HG03442 (cell line): ENCODE data around the gene NOC3L.
A peak's percentile ranks its signal among the peaks of the same experiment; 100 is the strongest.

Experiments used
- ATAC-seq: cut with Tn5 transposase; IDR thresholded peaks from one replicate; pipeline ENCODE4 v1.9.1; 2021; ENCODE audit warnings: mild to moderate bottlenecking, moderate library complexity; ENCODE audit not compliant: unreplicated experiment

The NOC3L gene

DNA sequence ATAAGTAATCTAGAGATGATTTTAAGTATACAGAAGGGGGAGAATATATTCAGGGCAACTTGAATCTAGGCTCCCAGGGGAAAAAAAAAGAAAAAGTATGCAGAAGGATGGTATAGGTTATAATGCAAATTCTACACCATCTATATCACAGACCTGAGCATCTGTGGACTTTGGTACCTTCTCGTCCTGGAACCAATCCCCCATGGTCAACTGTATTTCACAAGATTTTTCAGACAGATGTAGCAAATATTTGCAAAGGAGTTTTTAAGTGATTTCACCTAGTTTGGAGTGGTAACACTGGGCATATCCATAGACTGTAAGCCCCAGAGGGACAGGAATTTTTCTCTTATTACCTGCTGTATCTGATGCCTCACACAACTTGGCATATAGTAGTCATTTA is 58.8 kb downstream of the NOC3L start:
- ATAC-seq: no peak

GRCh38 chr10:94300042-94300441 is 62.7 kb downstream of the NOC3L start:
- no peak for ATAC-seq

DNA sequence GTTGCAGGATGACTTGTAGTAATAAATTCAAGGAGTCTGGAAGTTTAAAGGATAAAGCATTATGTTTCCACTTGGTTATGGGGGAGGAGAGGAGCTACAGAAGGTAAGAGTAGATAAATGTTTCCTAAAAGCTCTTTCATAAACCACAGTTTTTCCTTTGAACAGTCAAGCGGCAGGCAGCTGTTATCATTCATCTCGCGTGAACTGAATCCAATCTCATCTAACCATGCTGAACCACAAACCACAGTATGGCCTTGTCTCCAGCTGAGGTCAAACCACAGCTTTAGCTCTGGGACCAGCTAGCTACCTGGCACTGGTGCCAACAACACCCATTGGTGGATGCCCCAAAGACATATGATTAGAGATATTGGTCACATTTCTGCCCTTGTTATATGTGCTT is 63.3 kb downstream of the NOC3L start:
- peak; percentile 54 for ATAC-seq

GRCh38 chr10:94294168-94294567 is 68.6 kb downstream of the NOC3L start:
- ATAC-seq: no peak

GRCh38 chr10:94293354-94293753 is 69.4 kb downstream of the NOC3L start:
- ATAC-seq: no peak

- ATAC-seq: no peak
Measured at GRCh38 chr10:94292434-94293090, 70.2 kb downstream of the NOC3L start.

DNA sequence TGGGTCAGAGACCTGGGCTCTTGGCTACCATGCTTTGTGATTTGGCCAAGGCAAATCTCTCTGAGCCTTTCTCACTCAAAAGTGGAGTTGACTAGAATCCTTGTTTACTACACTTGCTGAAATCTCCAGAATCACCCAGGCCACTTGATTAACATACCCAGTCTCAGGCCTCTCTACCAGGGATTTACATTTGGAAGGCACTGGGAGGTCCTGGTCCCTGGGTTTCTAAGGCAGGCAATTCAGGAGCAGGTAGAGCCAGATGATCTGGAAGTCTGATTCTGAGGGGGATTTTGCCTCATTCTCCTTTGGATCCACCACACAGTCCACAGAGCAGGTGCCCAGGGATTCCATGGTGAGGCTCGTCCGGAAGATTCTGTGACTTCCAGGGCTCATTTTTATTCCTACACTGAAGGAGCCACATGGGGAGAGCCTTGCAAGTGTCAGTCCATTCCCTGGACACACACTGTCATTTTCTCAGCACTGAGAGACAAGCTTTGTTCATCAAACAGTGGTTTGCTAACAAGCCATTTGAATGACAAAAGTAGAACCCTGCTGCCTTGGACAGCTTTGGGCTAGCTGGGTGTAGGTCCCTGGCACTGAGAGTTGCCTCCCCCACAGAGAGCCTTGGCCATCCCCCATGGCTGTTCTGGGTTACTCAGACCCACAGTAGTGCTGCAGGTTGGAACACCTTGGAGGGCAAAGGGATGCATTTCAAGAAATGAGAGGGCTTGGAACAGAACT is 74.2 kb downstream of the NOC3L start:
- ATAC-seq: no peak

DNA sequence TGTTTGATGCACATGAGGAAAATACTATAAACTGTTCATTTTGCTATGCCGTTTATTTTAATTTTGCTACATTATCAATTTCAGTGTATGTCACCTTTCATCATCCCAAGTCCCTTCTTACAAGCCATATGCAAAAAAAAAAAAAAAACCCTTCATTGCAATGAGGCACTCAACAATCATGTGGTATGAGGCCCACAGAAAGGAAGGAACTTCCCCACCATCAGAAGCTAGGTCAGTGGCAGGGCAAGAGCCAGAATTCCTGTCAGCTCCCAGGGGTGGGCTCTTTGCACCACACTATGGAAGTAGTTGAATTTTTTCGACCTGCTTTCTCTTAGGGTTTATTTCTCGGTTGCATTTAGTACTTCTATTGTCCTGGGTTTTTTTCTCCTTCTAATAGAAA is 75.4 kb downstream of the NOC3L start:
- ATAC-seq: no peak

DNA sequence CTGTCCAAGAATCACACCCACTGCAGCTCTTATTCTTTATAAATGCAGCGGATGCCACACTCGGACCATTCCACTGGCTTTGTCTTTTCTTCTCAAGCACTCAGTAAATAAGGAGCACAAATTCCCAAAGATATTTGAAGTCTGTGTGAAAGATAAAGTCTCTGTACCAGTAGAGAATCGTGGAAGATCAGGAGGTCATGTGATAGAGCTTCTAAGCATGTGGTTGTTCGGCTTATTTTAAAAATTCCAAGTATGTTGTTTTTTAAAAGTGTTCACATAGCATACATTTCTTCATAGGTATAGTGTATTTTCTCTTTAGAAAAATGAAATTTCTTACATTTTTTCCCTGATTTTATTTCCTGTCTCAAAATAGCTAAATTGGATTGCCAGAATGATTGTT is 75.8 kb downstream of the NOC3L start:
- no peak for ATAC-seq

GRCh38 chr10:94285271-94285670 is 77.5 kb downstream of the NOC3L start:
- ATAC-seq: no peak
